Measurements from ENCODE around the gene TRABD.

DNA sequence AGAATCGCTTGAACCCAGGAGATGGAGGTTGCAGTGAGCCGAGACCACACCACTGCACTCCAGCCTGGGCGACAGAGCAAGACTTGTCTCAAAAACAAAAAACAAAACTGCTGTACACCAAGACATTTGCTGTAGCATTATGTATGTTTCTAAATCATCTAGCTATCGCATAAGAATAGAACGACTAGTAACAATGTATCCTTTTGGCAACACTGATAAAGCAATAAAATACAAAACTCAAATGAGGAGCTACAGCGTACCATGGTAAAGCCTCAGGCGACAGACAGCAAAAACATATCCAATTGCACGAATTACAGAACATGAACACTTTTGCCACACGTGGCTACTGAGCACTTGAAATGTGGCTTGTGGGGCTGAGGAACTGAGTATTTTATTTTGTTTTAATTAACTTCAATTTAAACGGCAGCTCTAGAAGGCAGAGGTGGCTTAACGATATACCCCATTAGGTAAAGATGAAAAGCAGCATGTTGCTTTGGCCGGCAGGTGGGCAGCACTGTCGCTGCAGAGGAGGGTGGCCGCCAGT, 56.8 kb downstream of the TRABD start:
- TF ChIP-seq CTCF (IDR thresholded peaks at IDR 0.05) = no peak
- TF ChIP-seq POLR2A (IDR thresholded peaks at IDR 0.05) = no peak

All from thyroid gland (tissue), 4 donors.